ENCODE data around the gene TRAF5.

TRAF5 gene

GRCh38 chr1:211296396-211296795, 30.2 kb upstream of the TRAF5 start:
- TF ChIP-seq, protein P1, sequence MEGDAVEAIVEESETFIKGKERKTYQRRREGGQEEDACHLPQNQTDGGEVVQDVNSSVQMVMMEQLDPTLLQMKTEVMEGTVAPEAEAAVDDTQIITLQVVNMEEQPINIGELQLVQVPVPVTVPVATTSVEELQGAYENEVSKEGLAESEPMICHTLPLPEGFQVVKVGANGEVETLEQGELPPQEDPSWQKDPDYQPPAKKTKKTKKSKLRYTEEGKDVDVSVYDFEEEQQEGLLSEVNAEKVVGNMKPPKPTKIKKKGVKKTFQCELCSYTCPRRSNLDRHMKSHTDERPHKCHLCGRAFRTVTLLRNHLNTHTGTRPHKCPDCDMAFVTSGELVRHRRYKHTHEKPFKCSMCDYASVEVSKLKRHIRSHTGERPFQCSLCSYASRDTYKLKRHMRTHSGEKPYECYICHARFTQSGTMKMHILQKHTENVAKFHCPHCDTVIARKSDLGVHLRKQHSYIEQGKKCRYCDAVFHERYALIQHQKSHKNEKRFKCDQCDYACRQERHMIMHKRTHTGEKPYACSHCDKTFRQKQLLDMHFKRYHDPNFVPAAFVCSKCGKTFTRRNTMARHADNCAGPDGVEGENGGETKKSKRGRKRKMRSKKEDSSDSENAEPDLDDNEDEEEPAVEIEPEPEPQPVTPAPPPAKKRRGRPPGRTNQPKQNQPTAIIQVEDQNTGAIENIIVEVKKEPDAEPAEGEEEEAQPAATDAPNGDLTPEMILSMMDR (conservative IDR thresholded peaks at IDR 0.05; ENCODE audit: low read depth, low read length) = no peak
- H3K9ac ChIP-seq = no peak overlapping the region
- no peaks in the 10 kb centered on the region for H4K20me1 ChIP-seq (ENCODE audit: insufficient read depth)
- peaks cover 15% of the 10 kb centered on the region; the same call in 1 of the 2 replicates for H3K36me3 ChIP-seq (ENCODE audit: insufficient read depth)
- H3K27ac ChIP-seq = no peak overlapping the region
- H2AFZ ChIP-seq (ENCODE audit: low read depth) = no peak overlapping the region
- H3K79me2 ChIP-seq (ENCODE audit: insufficient read depth, low read depth) = no peaks in the 10 kb centered on the region
- H3K4me2 ChIP-seq = no peak overlapping the region
- H3K27me3 ChIP-seq (ENCODE audit: insufficient read depth, low read depth) = no peaks in the 10 kb centered on the region
- H3K4me3 ChIP-seq (IDR thresholded peaks at IDR 0.05; ENCODE audit: insufficient read depth, low read depth, low read length) = no peak overlapping the region
- H3K4me1 ChIP-seq (ENCODE audit: low read depth, poor library complexity, severe bottlenecking) = no peaks in the 10 kb centered on the region

DNA sequence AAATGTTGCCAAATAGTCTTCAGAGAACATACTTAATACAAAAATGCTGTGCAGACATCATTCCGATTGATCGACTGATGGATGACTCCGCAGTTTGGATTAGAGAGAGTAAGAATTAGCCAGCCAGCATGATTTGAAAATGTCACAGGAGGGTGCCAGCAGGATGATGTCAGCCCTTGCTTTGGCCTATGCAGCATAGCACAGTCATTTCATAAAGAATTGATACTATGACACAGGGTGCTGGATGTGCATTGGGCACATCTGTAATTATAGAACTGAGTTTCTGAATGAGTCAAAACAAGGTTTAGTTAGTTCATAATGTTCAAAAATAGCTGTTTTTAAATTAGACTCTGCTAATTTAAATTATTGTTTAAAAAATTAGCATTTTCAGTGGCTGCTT, 21.6 kb upstream of the TRAF5 start:
- H3K9ac ChIP-seq = peak overlapping the region; percentile 15; the same call in 1 of the 2 replicates
- no peak overlapping the region for H3K4me3 ChIP-seq (IDR thresholded peaks at IDR 0.05; ENCODE audit: insufficient read depth, low read depth, low read length)
- TF ChIP-seq, protein P1 (conservative IDR thresholded peaks at IDR 0.05; ENCODE audit: low read depth, low read length) = no peak
- H3K4me1 ChIP-seq (ENCODE audit: low read depth, poor library complexity, severe bottlenecking) = peaks cover 34% of the 10 kb centered on the region
- H3K27me3 ChIP-seq (ENCODE audit: insufficient read depth, low read depth) = no peaks in the 10 kb centered on the region
- no peak overlapping the region for H2AFZ ChIP-seq (ENCODE audit: low read depth)
- no peaks in the 10 kb centered on the region; the same call in 1 of the 2 replicates for H3K36me3 ChIP-seq (ENCODE audit: insufficient read depth)
- H3K27ac ChIP-seq = peak overlapping the region; percentile 52; the same call in 1 of the 2 replicates
- H3K4me2 ChIP-seq = peak overlapping the region; percentile 30; the same call in 1 of the 2 replicates
- H3K79me2 ChIP-seq (ENCODE audit: insufficient read depth, low read depth) = no peaks in the 10 kb centered on the region
- no peaks in the 10 kb centered on the region for H4K20me1 ChIP-seq (ENCODE audit: insufficient read depth)

DNA sequence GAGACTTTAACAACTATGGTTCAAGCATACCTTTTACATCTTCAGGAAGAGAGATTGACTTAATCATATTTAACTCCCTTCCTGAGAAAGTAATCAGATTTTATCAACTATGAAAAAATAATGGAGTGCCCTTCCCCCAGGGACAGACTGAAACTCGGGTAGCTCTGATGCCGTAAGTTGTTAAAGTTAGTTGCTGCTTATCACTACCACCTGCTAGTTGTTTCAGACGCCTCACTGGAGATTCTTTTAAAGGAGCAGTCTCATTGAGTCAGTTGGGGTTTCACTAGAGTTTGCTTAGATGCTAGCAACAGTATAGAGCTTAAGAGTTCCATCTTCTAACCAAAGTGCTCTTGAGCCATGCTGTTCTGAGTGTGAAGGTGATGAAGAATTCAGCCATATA, 17.0 kb upstream of the TRAF5 start:
- H4K20me1 ChIP-seq (ENCODE audit: insufficient read depth) = no peaks in the 10 kb centered on the region
- H3K4me2 ChIP-seq = no peak overlapping the region
- peaks cover 21% of the 10 kb centered on the region for H3K4me1 ChIP-seq (ENCODE audit: low read depth, poor library complexity, severe bottlenecking)
- H3K27ac ChIP-seq = no peak overlapping the region
- no peaks in the 10 kb centered on the region for H3K27me3 ChIP-seq (ENCODE audit: insufficient read depth, low read depth)
- no peak overlapping the region for H2AFZ ChIP-seq (ENCODE audit: low read depth)
- H3K9ac ChIP-seq = no peak overlapping the region
- no peaks in the 10 kb centered on the region; the same call in none of the 2 replicates for H3K36me3 ChIP-seq (ENCODE audit: insufficient read depth)
- no peaks in the 10 kb centered on the region for H3K79me2 ChIP-seq (ENCODE audit: insufficient read depth, low read depth)
- TF ChIP-seq, protein P1 (conservative IDR thresholded peaks at IDR 0.05; ENCODE audit: low read depth, low read length) = no peak
- no peak overlapping the region for H3K4me3 ChIP-seq (IDR thresholded peaks at IDR 0.05; ENCODE audit: insufficient read depth, low read depth, low read length)

DNA sequence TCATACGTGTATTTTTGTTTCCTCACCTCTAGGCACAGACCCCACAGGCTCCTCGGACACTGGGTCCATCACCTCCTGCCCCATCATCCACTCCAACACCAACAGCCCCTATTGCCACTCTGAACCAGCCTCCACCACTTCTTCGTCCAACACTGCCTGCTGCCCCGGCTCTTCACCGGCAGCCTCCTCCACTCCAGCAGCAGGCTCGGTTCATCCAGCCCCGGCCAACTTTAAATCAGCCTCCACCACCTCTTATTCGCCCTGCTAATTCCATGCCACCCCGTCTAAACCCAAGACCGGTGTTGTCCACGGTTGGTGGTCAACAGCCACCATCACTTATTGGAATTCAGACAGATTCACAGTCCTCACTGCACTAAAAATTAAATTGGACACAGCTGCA, 13.2 kb upstream of the TRAF5 start:
- Histone ChIP-seq H3K4me1 (ENCODE audit: low read depth, poor library complexity, severe bottlenecking) (no peaks in the 10 kb centered on the region), H2AFZ (ENCODE audit: low read depth) (no peak overlapping the region), H3K27me3 (ENCODE audit: insufficient read depth, low read depth) (no peaks in the 10 kb centered on the region), H3K27ac (no peak overlapping the region), H3K79me2 (ENCODE audit: insufficient read depth, low read depth) (no peaks in the 10 kb centered on the region), H3K36me3 (ENCODE audit: insufficient read depth) (no peaks in the 10 kb centered on the region; the same call in 1 of the 2 replicates), H3K4me2 (no peak overlapping the region), H4K20me1 (ENCODE audit: insufficient read depth) (no peaks in the 10 kb centered on the region), H3K4me3 (IDR thresholded peaks at IDR 0.05; ENCODE audit: insufficient read depth, low read depth, low read length) (no peak overlapping the region), H3K9ac (no peak overlapping the region)
- TF ChIP-seq, protein P1 (conservative IDR thresholded peaks at IDR 0.05; ENCODE audit: low read depth, low read length) = no peak

Data from KMS-11 (cell line).